Anterior cingulate cortex (tissue), 58 donors: Measurements from ENCODE around the gene MTRR.

Experiments
- DNase-seq, 58 donors: peaks; one replicate each; lab custom pipeline; 2025; lab: John Stamatoyannopoulos, UW

MTRR gene

GRCh38 chr5:7856855-7857254, 12.1 kb upstream of the MTRR start:
- DNase-seq, result peak in 38 of 58 donors; percentile 5 to 85 (median 36)

GRCh38 chr5:7857361-7857760, 11.6 kb upstream of the MTRR start:
- DNase-seq, result no peak

GRCh38 chr5:7857926-7858632, 10.9 kb upstream of the MTRR start:
- no peak for DNase-seq

- no peak for DNase-seq
Measured at GRCh38 chr5:7866196-7866595, 2.8 kb upstream of the MTRR start.

- DNase-seq, result no peak
Measured at GRCh38 chr5:7867260-7867659, 1.7 kb upstream of the MTRR start.

GRCh38 chr5:7868427-7868772, 548 bp upstream of the MTRR start:
- DNase-seq, result no peak

- DNase-seq, result peak in 1 of 58 donors; percentile 48
Measured at GRCh38 chr5:7869474-7870136, 657 bp downstream of the MTRR start.

GRCh38 chr5:7871653-7872052, 2.7 kb downstream of the MTRR start:
- no peak for DNase-seq

GRCh38 chr5:7872517-7873130, 3.7 kb downstream of the MTRR start:
- no peak for DNase-seq

GRCh38 chr5:7873216-7873615, 4.3 kb downstream of the MTRR start:
- no peak for DNase-seq

- no peak for DNase-seq
Measured at GRCh38 chr5:7874639-7875038, 5.7 kb downstream of the MTRR start.

- no peak for DNase-seq
Measured at GRCh38 chr5:7875151-7875550, 6.2 kb downstream of the MTRR start.

GRCh38 chr5:7876867-7877266, 7.9 kb downstream of the MTRR start:
- no peak for DNase-seq

- no peak for DNase-seq
Measured at GRCh38 chr5:7877851-7878250, 8.9 kb downstream of the MTRR start.

GRCh38 chr5:7878381-7878873, 9.5 kb downstream of the MTRR start:
- no peak for DNase-seq

GRCh38 chr5:7881091-7881490, 12.1 kb downstream of the MTRR start:
- DNase-seq, result no peak

- DNase-seq, result peak in 34 of 58 donors; percentile 13 to 84 (median 46)
Measured at GRCh38 chr5:7881816-7882215, 12.9 kb downstream of the MTRR start.

GRCh38 chr5:7882926-7883325, 14.0 kb downstream of the MTRR start:
- no peak for DNase-seq

- DNase-seq, result peak in 21 of 58 donors; percentile 5 to 54 (median 36)
Measured at GRCh38 chr5:7884491-7885267, 15.7 kb downstream of the MTRR start.

GRCh38 chr5:7886849-7887475, 18.0 kb downstream of the MTRR start:
- peak in 1 of 58 donors; percentile 39 for DNase-seq
